D341Med (cell line): Measurements from ENCODE around the gene TPSB2.
"Not testable (repeated sequence)": the region's sequence is repeated elsewhere in the genome, so short reads cannot be mapped to it uniquely, and the experiment has no call there.

Source experiments
- DNase-seq: peaks from one replicate; pipeline ENCODE4 v3.0.0; 2012; ENCODE audit warnings: low spot score

Gene TPSB2

GRCh38 chr16:1240436-1240835 lies 10.5 kb upstream of the TPSB2 start, which contains the start of gene TPSAB1:
Gene TPSAB1 (plus strand): TSS chr16:1240705. CDS start chr16:1240939, 234 bp downstream.
- not testable (repeated sequence) for DNase-seq

GRCh38 chr16:1239575-1239974 lies 9.6 kb upstream of the TPSB2 start:
- DNase-seq = not testable (repeated sequence)

DNA sequence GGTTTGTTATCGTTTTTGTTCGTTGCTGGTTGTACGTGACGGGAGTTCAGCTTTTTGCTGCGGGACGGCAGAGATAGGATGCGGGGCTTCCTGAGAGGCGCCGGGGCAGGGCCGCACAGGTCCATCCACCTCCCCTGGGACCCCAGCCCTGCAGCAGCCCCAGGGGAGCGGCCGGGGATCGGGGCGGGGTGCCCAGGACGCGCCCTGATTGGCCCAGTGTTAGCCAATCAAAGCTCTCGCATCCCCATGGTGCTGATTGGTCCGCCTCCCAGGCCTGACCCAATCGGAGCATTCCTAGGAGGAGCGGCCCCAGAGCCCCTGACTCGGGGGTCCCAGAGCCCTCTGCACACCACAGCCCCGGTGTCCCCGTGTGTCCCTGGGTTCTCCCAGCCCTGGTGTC lies 8.9 kb upstream of the TPSB2 start:
- not testable (repeated sequence) for DNase-seq

DNA sequence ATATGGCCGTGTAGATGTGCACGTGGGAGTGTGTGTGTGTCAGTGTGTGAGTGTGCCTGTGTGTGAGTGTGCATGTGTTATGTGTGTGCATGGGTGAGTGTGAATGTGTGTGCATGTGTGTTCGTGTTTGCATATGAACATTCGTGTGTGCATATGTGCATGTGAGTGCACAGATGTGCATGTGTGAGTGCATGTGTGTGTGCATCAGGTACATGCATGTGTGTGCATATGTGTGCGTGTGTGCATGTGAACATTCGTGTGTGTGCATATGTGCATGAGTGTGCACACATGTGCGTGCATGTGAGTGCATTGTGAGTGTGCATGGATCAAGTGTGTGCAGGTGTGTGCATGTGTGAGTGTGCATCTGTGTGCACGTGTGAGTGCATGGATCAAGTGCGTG lies 8.0 kb upstream of the TPSB2 start:
- DNase-seq = no peak

DNA sequence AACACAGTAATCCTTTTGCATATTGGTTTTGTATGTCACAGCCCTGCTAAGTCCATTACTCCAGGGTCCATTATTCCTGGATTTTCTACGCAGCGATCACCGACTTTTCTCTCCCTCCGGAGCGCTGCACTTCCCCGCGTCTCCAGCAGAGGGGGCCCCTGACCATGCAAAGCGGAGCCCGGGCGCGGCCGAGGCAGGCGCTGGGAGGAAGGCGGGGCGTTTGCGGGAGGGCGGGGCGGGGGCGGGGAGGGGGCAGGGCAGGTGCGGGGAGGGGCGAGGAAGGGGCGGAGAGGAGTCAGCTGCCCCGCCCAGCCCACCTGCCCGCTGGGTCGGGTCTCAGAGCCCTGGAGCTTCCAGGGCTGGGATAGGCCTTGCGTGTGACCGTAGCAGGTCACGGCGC lies 6.7 kb upstream of the TPSB2 start:
- DNase-seq = not testable (repeated sequence)

DNA sequence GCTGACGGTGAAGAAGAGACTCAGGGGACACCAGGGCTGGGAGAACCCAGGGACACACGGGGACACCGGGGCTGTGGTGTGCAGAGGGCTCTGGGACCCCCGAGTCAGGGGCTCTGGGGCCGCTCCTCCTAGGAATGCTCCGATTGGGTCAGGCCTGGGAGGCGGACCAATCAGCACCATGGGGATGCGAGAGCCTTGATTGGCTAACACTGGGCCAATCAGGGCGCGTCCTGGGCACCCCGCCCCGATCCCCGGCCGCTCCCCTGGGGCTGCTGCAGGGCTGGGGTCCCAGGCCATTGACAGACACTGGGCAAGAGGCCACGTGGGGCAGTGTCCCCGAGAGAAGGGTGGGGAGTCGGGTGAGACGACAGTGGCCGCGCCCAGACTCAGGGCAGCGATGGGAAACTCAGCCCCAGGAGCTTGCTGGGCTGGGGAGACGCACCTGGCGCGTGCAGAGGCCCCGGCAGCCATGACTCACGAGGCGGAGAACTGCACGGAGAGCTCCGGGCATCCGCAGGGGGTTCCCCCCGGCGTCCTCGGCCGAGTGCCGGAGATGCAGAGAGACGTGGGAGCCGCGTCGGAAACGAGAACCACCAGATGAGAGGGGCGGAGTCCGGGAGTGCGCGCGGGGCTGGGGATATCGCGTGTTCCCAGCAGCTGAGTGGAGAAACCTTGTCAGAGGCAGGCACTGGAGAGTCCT lies 2.2 kb upstream of the TPSB2 start:
- DNase-seq = not testable (repeated sequence)

DNA sequence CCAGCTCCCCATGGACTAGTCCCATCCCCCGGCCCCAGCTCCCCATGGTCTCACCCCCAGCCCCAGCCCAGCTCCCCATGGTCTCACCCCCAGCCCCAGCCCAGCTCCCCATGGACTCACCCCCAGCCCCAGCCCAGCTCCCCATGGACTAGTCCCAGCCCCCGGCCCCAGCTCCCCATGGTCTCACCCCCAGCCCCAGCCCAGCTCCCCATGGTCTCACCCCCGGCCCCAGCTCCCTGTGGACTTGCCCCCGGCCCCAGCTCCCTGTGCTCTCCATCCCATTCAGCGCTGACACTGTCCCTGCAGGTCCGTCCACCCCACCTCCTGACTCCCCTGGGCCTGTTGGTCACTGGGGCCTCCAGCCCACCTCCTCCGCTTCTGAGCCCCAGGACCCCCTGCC lies 1.3 kb upstream of the TPSB2 start:
- DNase-seq = not testable (repeated sequence)

GRCh38 chr16:1230471-1231212 lies 658 bp upstream of the TPSB2 start:
- DNase-seq = not testable (repeated sequence)

DNA sequence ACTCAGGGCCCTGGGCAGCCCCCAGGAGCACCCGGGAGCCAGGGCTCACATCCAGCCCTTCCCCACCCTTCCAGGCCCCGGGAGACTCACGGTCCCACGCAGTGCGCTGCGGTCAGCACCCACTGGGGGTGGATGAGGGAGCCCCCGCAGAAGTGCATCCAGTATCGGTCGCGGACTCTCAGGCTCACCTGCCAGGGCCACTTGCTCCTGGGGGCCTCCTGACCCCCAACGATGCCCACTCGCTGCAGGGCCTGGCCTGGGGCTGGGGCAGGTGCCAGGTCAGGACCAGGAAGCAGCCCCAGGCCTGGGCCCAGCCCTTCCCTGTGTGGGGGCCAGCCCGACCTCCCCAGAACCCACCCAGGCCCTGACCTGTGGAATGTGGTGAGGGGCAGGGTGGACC lies 508 bp downstream of the TPSB2 start:
- DNase-seq = not testable (repeated sequence)

DNA sequence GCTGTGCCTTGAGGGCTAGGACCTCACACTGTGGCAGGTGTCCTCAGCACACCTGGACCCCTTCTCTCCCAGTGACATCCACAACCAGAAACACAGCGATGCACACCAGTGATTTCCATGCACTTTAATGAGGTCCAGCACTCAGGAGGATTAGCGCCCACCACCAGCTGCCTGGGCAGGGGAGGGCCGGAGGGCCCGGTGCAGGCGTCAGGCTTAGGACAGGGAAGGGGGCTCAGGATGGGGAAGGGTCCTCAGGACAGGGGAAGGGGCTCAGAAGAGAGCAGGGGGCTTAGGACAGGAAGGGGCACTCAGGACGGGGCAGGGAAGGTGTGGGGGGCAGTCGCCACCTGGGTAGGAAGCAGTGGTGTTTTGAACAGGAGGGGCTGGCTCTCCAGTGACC lies 1.8 kb downstream of the TPSB2 start:
- not testable (repeated sequence) for DNase-seq

- not testable (repeated sequence) for DNase-seq
These were observed 3.3 kb downstream of the TPSB2 start for GRCh38 chr16:1226692-1227091.

GRCh38 chr16:1225728-1226311 lies 4.2 kb downstream of the TPSB2 start:
- not testable (repeated sequence) for DNase-seq

- DNase-seq = no peak
These were observed 4.9 kb downstream of the TPSB2 start, which contains the start of gene TPSG1 for GRCh38 chr16:1225051-1225451. Gene TPSG1 (minus strand): TSS chr16:1225268. CDS start chr16:1225252, 16 bp downstream.

DNA sequence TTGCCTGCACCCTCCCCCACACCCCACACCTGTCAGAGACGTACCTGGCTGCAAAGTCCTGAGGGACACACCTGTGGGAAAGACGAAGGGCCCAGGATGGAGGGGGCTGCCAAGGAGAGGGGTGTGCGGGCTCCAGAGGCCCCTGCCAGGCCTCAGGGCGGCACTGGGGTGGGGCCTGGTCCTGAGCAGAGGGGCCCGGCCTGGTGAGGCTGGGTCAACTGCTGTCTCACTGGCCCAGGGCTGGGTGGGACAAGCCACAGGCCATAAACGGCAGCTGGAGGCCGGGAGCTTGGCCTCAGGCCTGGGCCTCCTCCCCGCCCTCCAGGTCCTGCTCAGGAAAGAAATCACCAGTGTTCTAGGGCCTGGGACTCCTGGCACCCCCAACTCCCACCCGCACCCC lies 5.4 kb downstream of the TPSB2 start:
- DNase-seq = no peak

DNA sequence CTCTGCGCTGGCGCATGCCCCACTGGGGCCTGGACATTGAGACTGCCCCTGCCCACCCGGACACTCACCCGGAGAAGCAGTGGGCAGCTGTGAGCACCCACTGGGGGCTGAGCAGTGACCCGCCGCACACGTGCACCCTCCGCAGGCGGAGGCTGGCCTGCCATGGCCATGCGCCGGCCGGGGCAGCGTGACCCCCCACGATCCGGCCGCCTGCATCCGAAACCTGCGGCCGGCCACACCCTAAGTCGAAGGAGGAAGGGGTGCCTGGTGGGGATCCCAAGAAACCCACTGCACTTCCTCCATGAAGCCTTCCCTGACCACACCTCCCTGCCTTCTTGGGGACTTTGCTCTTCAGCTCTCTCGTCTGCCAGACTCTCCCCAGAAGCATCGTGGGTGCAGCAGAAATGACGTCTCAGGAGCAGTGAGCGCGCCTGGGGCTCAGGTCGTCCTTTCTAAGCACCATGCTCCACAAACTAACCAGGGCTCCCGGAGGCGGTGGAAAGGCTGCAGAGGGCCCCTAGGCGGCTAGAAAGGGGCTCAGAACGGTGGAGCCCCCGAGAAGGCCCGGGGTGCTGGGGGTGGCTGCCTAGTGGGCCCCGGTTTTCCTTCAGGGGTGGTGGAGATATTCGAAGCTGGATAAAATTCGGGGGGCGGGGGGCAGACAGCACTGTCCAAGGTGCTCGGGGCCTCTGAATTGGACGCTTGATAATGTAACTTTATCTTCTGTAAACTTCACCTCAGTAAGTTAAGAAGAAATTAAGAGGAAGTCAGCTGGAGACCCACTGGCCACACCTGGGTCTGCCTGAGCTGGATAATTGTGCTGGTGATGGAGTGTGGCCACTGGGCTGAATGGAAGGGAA lies 6.4 kb downstream of the TPSB2 start:
- DNase-seq = no peak

DNA sequence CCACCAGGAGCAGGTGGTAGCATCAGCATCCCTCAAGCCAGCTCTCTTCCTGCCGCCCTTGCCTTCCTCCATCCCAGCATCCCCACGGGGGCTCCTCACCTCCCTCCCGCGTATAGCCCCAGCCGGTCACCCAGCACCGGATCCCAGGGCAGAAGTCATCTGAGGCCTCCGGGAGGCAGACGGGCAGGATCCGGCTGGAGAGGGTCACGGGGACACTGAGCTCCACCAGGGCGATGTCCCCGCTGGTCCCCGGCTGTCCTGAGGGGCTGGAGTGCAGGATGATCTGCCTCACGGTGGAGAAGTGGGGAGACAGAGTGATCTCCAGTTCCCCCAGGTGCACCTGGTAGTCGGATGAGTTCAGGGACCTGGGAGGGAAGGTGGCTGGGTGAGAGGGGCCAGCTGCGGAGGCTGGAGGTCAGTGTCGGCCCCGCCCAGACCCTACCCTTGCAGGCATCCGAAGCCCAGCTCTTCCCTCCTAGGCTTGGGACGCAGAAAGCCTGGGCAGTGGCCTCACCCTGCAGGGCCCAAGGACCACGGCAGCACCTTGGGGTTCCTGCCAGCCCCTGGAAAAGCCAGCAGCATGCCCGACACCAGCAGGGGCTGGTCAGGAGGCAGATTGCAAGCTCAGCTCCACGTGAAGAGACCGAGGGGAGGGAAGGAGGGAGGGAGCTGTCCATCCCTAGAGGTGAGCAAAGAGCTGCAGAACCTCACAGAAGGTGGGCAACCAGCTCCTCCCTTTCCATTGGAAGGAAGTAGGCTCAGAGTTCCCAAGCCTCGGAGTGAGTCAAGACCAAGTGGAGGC lies 7.2 kb downstream of the TPSB2 start:
- no peak for DNase-seq

DNA sequence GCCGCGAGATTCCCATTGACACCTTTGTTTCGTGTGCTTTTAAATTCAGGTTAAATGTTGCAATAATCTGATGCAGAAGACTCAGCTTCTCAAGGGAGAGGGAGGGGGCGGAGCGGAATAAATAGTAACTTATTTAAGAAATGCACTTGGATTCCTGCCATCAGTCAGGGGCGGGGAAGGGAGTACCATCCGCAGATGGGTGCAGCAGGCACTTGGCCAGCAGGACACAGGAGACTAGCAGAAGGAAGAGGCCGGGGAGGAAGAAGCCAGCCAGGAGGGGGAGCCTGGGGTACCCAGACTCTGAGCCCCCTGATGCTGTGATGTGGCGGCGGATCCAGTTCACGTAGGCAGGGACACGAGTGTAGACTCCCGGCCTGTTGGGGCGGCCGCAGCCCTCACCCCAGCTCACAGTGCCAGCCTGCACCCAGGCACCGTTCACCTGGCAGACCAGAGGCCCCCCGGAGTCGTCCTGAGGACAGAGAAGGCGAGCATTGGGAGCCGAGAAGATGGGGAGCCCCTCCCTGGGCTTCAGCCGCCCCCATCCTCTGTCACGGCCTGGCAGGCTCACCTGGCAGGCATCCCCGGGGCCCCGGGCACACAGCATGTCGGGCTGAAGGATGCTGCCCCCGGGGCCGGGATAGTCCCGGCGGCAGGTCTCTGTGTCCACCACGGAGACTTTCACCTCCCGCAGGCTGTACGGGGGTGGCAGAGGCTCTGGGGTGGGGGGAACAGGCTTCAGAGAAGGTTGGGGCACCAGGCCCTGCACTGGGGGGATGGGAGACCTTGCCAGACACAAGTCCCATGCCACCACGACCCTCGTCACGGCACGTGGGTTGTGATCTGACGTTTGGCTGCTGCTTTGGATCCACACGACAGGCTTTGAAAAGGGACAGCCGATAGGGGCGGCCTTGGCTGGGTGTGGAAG lies 8.1 kb downstream of the TPSB2 start:
- no peak for DNase-seq

DNA sequence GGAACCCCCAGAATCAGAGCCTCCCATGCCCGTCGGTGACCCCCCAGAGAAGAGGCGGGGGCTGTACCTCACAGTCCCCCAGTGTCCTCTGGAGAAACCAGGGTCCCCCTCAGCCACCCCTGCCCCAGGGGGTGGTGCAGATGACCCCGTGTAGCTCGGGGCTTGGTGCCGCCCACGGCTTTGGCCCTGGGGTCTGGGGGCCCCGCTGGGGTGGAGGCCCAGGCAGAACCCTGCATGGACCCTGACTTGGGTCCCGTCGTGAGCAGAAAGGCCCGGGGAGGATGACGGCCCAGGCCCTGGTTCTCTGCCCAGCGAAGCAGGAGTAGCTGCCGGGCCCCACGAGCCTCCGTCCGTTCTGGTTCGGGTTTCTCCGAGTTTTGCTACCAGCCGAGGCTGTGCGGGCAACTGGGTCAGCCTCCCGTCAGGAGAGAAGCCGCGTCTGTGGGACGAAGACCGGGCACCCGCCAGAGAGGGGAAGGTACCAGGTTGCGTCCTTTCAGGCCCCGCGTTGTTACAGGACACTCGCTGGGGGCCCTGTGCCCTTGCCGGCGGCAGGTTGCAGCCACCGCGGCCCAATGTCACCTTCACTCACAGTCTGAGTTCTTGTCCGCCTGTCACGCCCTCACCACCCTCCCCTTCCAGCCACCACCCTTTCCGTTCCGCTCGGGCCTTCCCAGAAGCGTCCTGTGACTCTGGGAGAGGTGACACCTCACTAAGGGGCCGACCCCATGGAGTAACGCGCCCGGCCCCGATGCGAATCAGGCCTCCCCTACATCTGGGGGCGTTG lies 8.9 kb downstream of the TPSB2 start:
- DNase-seq = no peak

- DNase-seq = no peak
These were observed 9.8 kb downstream of the TPSB2 start for GRCh38 chr16:1220098-1220728.
